GM21529 (cell line): Measurements from ENCODE around the gene TEX51.

Source experiments
- ATAC-seq: cut with Tn5 transposase; IDR thresholded peaks from one replicate; pipeline ENCODE4 v1.9.1; 2021; ENCODE audit not compliant: unreplicated experiment

TEX51 gene

GRCh38 chr2:126898636-126899035 lies at the start of gene TEX51:
Gene TEX51, plus strand, starts transcription at chr2:126898890. Its CDS starts 29 bp downstream, at chr2:126898919.
- ATAC-seq = no peak

- no peak for ATAC-seq
Measured at GRCh38 chr2:126849054-126849453, 49.6 kb upstream of the TEX51 start.

GRCh38 chr2:126849486-126849885 lies 49.2 kb upstream of the TEX51 start:
- ATAC-seq = no peak

GRCh38 chr2:126849991-126850535 lies 48.6 kb upstream of the TEX51 start:
- no peak for ATAC-seq

GRCh38 chr2:126850940-126851339 lies 47.8 kb upstream of the TEX51 start:
- no peak for ATAC-seq

GRCh38 chr2:126851756-126852155 lies 46.9 kb upstream of the TEX51 start:
- ATAC-seq = no peak

GRCh38 chr2:126852361-126852760 lies 46.3 kb upstream of the TEX51 start:
- ATAC-seq = no peak

- no peak for ATAC-seq
Measured at GRCh38 chr2:126855606-126856005, 43.1 kb upstream of the TEX51 start.

GRCh38 chr2:126856403-126856802 lies 42.3 kb upstream of the TEX51 start:
- ATAC-seq = no peak

GRCh38 chr2:126857502-126857901 lies 41.2 kb upstream of the TEX51 start:
- ATAC-seq = no peak

- no peak for ATAC-seq
Measured at GRCh38 chr2:126858013-126858412, 40.7 kb upstream of the TEX51 start.

- ATAC-seq = no peak
Measured at GRCh38 chr2:126858436-126858835, 40.3 kb upstream of the TEX51 start.

GRCh38 chr2:126858991-126859390 lies 39.7 kb upstream of the TEX51 start:
- no peak for ATAC-seq

- ATAC-seq = no peak
Measured at GRCh38 chr2:126859631-126860030, 39.1 kb upstream of the TEX51 start.

- ATAC-seq = no peak
Measured at GRCh38 chr2:126860385-126860784, 38.3 kb upstream of the TEX51 start.

- no peak for ATAC-seq
Measured at GRCh38 chr2:126862730-126863129, 36.0 kb upstream of the TEX51 start.

GRCh38 chr2:126863336-126864015 lies 35.2 kb upstream of the TEX51 start:
- ATAC-seq = peak; percentile 61

GRCh38 chr2:126864861-126865260 lies 33.8 kb upstream of the TEX51 start:
- no peak for ATAC-seq

- ATAC-seq = no peak
Measured at GRCh38 chr2:126866451-126866850, 32.2 kb upstream of the TEX51 start.

- no peak for ATAC-seq
Measured at GRCh38 chr2:126874961-126875360, 23.7 kb upstream of the TEX51 start.

GRCh38 chr2:126876631-126877030 lies 22.1 kb upstream of the TEX51 start:
- ATAC-seq = no peak

- ATAC-seq = no peak
Measured at GRCh38 chr2:126877041-126877440, 21.6 kb upstream of the TEX51 start.
